OCI-LY1 (cell line): ENCODE data around the gene SFT2D3.

Experiments used
- H2AFZ ChIP-seq: fragments of 200-600 bp; sonication (generic), shearing (Covaris generic); 2 replicates; pipeline ENCODE4 v1.6.0; 2014; ENCODE audit warnings: antibody characterized with exemption, mild to moderate bottlenecking, low read length
- H3F3A ChIP-seq: fragments of 200-600 bp; sonication (generic), shearing (Covaris generic); 2 replicates; pipeline ENCODE4 v1.6.0; 2014; ENCODE audit warnings: mild to moderate bottlenecking, antibody characterized with exemption, low read length, moderate library complexity; ENCODE audit not compliant: insufficient read depth
- H3K27ac ChIP-seq: fragments of 200-600 bp; sonication (generic); 2 replicates; pipeline ENCODE4 v1.5.1; 2014; ENCODE audit warnings: low read length, mixed run types, mild to moderate bottlenecking, low read depth; ENCODE audit not compliant: poor library complexity, severe bottlenecking
- H3K27me3 ChIP-seq: fragments of 200-600 bp; sonication (generic); 2 replicates; pipeline ENCODE4 v1.6.0; 2014; ENCODE audit warnings: antibody characterized with exemption, mild to moderate bottlenecking, low read length, moderate library complexity; ENCODE audit not compliant: insufficient read depth
- H3K36me3 ChIP-seq: fragments of 200-600 bp; sonication (generic); 2 replicates; pipeline ENCODE4 v1.6.1; 2014; ENCODE audit warnings: mild to moderate bottlenecking, antibody characterized with exemption, low read length, moderate library complexity, mixed read lengths; ENCODE audit not compliant: insufficient read depth
- H3K4me1 ChIP-seq: fragments of 200-600 bp; sonication (generic); 2 replicates; pipeline ENCODE4 v1.5.1; 2014; ENCODE audit warnings: mild to moderate bottlenecking, low read length, moderate library complexity; ENCODE audit not compliant: insufficient read depth, severe bottlenecking
- H3K4me2 ChIP-seq: fragments of 200-600 bp; sonication (generic), shearing (Covaris generic); 2 replicates; pipeline ENCODE4 v1.6.1; 2014; ENCODE audit warnings: low read length
- H3K4me3 ChIP-seq: fragments of 200-600 bp; sonication (generic); 2 replicates; pipeline ENCODE4 v1.5.1; 2014; ENCODE audit warnings: low read length, low read depth, mild to moderate bottlenecking, mixed read lengths; ENCODE audit not compliant: poor library complexity, severe bottlenecking
- H3K79me2 ChIP-seq: fragments of 200-600 bp; shearing (Covaris generic); 2 replicates; pipeline ENCODE4 v1.6.1; 2016; ENCODE audit warnings: mixed run types, low read length, mixed read lengths; ENCODE audit not compliant: insufficient read depth
- H3K9ac ChIP-seq: fragments of 200-600 bp; sonication (generic), shearing (Covaris generic); 2 replicates; pipeline ENCODE4 v1.6.1; 2014; ENCODE audit warnings: mild to moderate bottlenecking, low read length, mixed read lengths
- H3K9me2 ChIP-seq: fragments of 200-600 bp; sonication (generic), shearing (Covaris generic); 2 replicates; pipeline ENCODE4 v1.6.1; 2014; ENCODE audit warnings: low read depth, mild to moderate bottlenecking, low read length, mixed read lengths
- H3K9me3 ChIP-seq: fragments of 200-600 bp; shearing (Covaris generic); 2 replicates; pipeline ENCODE4 v1.6.1; 2014; ENCODE audit warnings: low read length, mixed read lengths
- H4K20me1 ChIP-seq: fragments of 200-600 bp; sonication (generic), shearing (Covaris generic); 2 replicates; pipeline ENCODE4 v1.6.0; 2016; ENCODE audit warnings: mild to moderate bottlenecking, low read length; ENCODE audit not compliant: insufficient read depth
- CTCF ChIP-seq: fragments of 200-600 bp; sonication (generic), shearing (Covaris generic); IDR thresholded peaks from 2 replicates; pipeline ENCODE4 v1.5.1; 2017; ENCODE audit warnings: mild to moderate bottlenecking, antibody characterized with exemption, low read length, moderate library complexity, mixed read lengths
- EZH2 ChIP-seq: fragments of 200-600 bp; sonication (generic), shearing (Covaris generic); IDR thresholded peaks from 2 replicates; pipeline ENCODE4 v1.8.0; 2017; ENCODE audit warnings: borderline replicate concordance, mixed run types, mild to moderate bottlenecking, antibody characterized with exemption, low read length, moderate library complexity, mixed read lengths

The SFT2D3 gene

GRCh38 chr2:127655209-127656073, 45.9 kb upstream of the SFT2D3 start:
- H3K36me3 ChIP-seq = no peaks in the 10 kb centered on the region
- no peaks in the 10 kb centered on the region for H3K79me2 ChIP-seq
- no peaks in the 10 kb centered on the region for H3K9me2 ChIP-seq
- H2AFZ ChIP-seq = no peak overlapping the region
- no peaks in the 10 kb centered on the region for H4K20me1 ChIP-seq
- no peak overlapping the region for H3K4me3 ChIP-seq
- no peak overlapping the region for H3K4me2 ChIP-seq
- H3K27me3 ChIP-seq = peaks cover 10% of the 10 kb centered on the region; the same call in 1 of the 2 replicates
- no peak overlapping the region for H3K9ac ChIP-seq
- H3K4me1 ChIP-seq = no peaks in the 10 kb centered on the region
- H3K9me3 ChIP-seq = no peaks in the 10 kb centered on the region
- H3F3A ChIP-seq = no peaks in the 10 kb centered on the region
- H3K27ac ChIP-seq = no peak overlapping the region
- TF ChIP-seq EZH2 = no peak
- TF ChIP-seq CTCF = no peak

GRCh38 chr2:127656569-127657231, 44.6 kb upstream of the SFT2D3 start:
- TF ChIP-seq CTCF (no peak), EZH2 (no peak)
- no peak overlapping the region for H3K4me2 ChIP-seq
- no peak overlapping the region for H2AFZ ChIP-seq
- H3K27me3 ChIP-seq = peaks cover 10% of the 10 kb centered on the region; the same call in 1 of the 2 replicates
- H3K4me1 ChIP-seq = no peaks in the 10 kb centered on the region
- H3K79me2 ChIP-seq = no peaks in the 10 kb centered on the region
- H3K4me3 ChIP-seq = no peak overlapping the region
- no peaks in the 10 kb centered on the region for H4K20me1 ChIP-seq
- no peak overlapping the region for H3K9ac ChIP-seq
- no peaks in the 10 kb centered on the region for H3K9me2 ChIP-seq
- H3K36me3 ChIP-seq = no peaks in the 10 kb centered on the region
- no peaks in the 10 kb centered on the region for H3F3A ChIP-seq
- H3K9me3 ChIP-seq = no peaks in the 10 kb centered on the region
- no peak overlapping the region for H3K27ac ChIP-seq

GRCh38 chr2:127657232-127657595, 44.1 kb upstream of the SFT2D3 start:
- H3K9me2 ChIP-seq = no peaks in the 10 kb centered on the region
- no peak overlapping the region for H3K4me3 ChIP-seq
- peaks cover 10% of the 10 kb centered on the region; the same call in 1 of the 2 replicates for H3K27me3 ChIP-seq
- no peak overlapping the region for H3K27ac ChIP-seq
- no peaks in the 10 kb centered on the region for H3K4me1 ChIP-seq
- H2AFZ ChIP-seq = no peak overlapping the region
- H3K79me2 ChIP-seq = no peaks in the 10 kb centered on the region
- H3K9ac ChIP-seq = no peak overlapping the region
- H3K4me2 ChIP-seq = no peak overlapping the region
- no peaks in the 10 kb centered on the region for H3K9me3 ChIP-seq
- H3K36me3 ChIP-seq = no peaks in the 10 kb centered on the region
- H4K20me1 ChIP-seq = no peaks in the 10 kb centered on the region
- no peak for TF ChIP-seq CTCF
- no peaks in the 10 kb centered on the region for H3F3A ChIP-seq
